GM12878 (cell line): ENCODE results near the gene OR11L1. TPM values are rescaled to one million over a fixed set of nuclear protein-coding genes. Genes with fewer than 3 reads are reported as not detected.

Experiments
- ATAC-seq: fragments of 200-7000 bp; cut with Tn5 transposase; 3 replicates; pipeline ENCODE4 v1.9.1; 2020; ENCODE audit warnings: mild to moderate bottlenecking, moderate library complexity
- BruUV-seq: library from RNA; stranded (reverse); fragments of 400-500 nt; replicated peaks from 2 replicates; lab custom pipeline; 2021; lab: Mats Ljungman, UMichigan
- CTCF ChIA-PET: fragments of 300-600 bp; sonication (Branson Sonifier 250); formaldehyde crosslinking; extraction: SDS; loops from one replicate; lab custom pipeline; 2021; ENCODE audit warnings: inconsistent platforms; lab: Yijun Ruan, JAX
- POLR2A ChIA-PET: fragments of 350-600 bp; formaldehyde crosslinking; extraction: SDS; loops from one replicate; lab custom pipeline; 2021; ENCODE audit warnings: inconsistent platforms; lab: Charles Lee
- RAD21 ChIA-PET: fragments of 300-600 bp; sonication (Branson Sonifier 250); formaldehyde crosslinking; loops from one replicate; lab custom pipeline; 2023; ENCODE audit warnings: antibody characterized with exemption; ENCODE audit not compliant: unreplicated experiment; lab: Charles Lee
- SMC1A ChIA-PET: fragments of 300-600 bp; sonication (Branson Sonifier 250); formaldehyde crosslinking; loops from one replicate; lab custom pipeline; 2023; ENCODE audit not compliant: unreplicated experiment, uncharacterized antibody; lab: Charles Lee
- DNase-seq: peaks from one replicate; pipeline ENCODE4 v3.0.0-alpha.2; 2011; ENCODE audit warnings: low read depth, low spot score
- FAIRE-seq: peaks from 3 replicates; lab custom pipeline; 2011; peaks lifted over from hg19 to GRCh38; lab: Jason Lieb, UNC
- H2AFZ ChIP-seq: 2 replicates; pipeline ENCODE4 v1.6.0; 2011; ENCODE audit warnings: low read depth, low read length, control low read depth; ENCODE audit not compliant: control insufficient read depth
- H3K27ac ChIP-seq: 2 replicates; pipeline ENCODE4 v1.5.1; 2011; ENCODE audit warnings: control low read depth; ENCODE audit not compliant: control insufficient read depth, insufficient read depth
- H3K27me3 ChIP-seq, 2 experiments: replicated peaks in 1 of 2; 2 replicates each; pipeline versions ENCODE4 v1.6.0 to v1.6.1; 2011; ENCODE audit warnings: low read length in 1 of 2; ENCODE audit not compliant: control insufficient read depth in 2 of 2, insufficient read depth in 2 of 2
- H3K36me3 ChIP-seq, 2 experiments: 2 replicates each; pipeline ENCODE4 v1.5.1; 2011; ENCODE audit warnings: low read length in 1 of 2; ENCODE audit not compliant: control insufficient read depth in 2 of 2, insufficient read depth in 2 of 2
- H3K4me1 ChIP-seq: 2 replicates; pipeline ENCODE4 v1.6.1; 2011; ENCODE audit warnings: mild to moderate bottlenecking, low read length, moderate library complexity, mixed read lengths; ENCODE audit not compliant: control insufficient read depth, insufficient read depth
- H3K4me2 ChIP-seq: 2 replicates; pipeline ENCODE4 v1.6.0; 2011; ENCODE audit warnings: control low read depth; ENCODE audit not compliant: control insufficient read depth, insufficient read depth
- H3K4me3 ChIP-seq: fragments of 200-600 bp; sonication (generic); 2 replicates; pipeline ENCODE4 v1.5.1; 2016
- H3K79me2 ChIP-seq: 2 replicates; pipeline ENCODE4 v1.6.0; 2011; ENCODE audit warnings: low read length; ENCODE audit not compliant: control insufficient read depth, insufficient read depth
- H3K9ac ChIP-seq: 2 replicates; pipeline ENCODE4 v1.8.0; 2011; ENCODE audit warnings: low read length, control low read depth, mixed read lengths; ENCODE audit not compliant: control insufficient read depth, insufficient read depth
- H3K9me3 ChIP-seq: replicated peaks from 3 replicates; pipeline ENCODE4 v1.5.1; 2011; ENCODE audit warnings: mild to moderate bottlenecking, low read length; ENCODE audit not compliant: control insufficient read depth, insufficient read depth
- H4K20me1 ChIP-seq: 2 replicates; pipeline ENCODE4 v1.6.0; 2011; ENCODE audit not compliant: control insufficient read depth, insufficient read depth
- BMI1 ChIP-seq: fragments of 450-650 bp; IDR thresholded peaks from 2 replicates; pipeline ENCODE4 v1.6.1; 2016; ENCODE audit warnings: mild to moderate bottlenecking, moderate library complexity, borderline replicate concordance
- EED ChIP-seq: sonication (generic); IDR thresholded peaks from 2 replicates; pipeline ENCODE4 v1.6.1; 2016; ENCODE audit warnings: antibody characterized with exemption, low read depth
- KAT2A ChIP-seq: conservative IDR thresholded peaks from 2 replicates; pipeline ENCODE4 v1.6.1; 2011; ENCODE audit warnings: low read depth, low read length; ENCODE audit not compliant: control insufficient read depth
- MTA3 ChIP-seq: IDR thresholded peaks from 2 replicates; pipeline ENCODE4 v1.6.1; 2012; ENCODE audit warnings: low read length, inconsistent platforms, borderline replicate concordance
- NFIC ChIP-seq: IDR thresholded peaks from 2 replicates; pipeline ENCODE4 v1.6.1; 2012; ENCODE audit warnings: low read depth, mild to moderate bottlenecking, inconsistent platforms, low read length, moderate library complexity
- NRF1 ChIP-seq: conservative IDR thresholded peaks from 2 replicates; pipeline ENCODE4 v1.6.1; 2011; ENCODE audit warnings: mild to moderate bottlenecking, low read depth, low read length, improper control_type of control experiment
- POLR2AphosphoS5 ChIP-seq: IDR thresholded peaks from 2 replicates; pipeline ENCODE4 v1.6.1; 2011; ENCODE audit warnings: mild to moderate bottlenecking, low read length, inconsistent platforms
- SREBF2 ChIP-seq: IDR thresholded peaks from 2 replicates; pipeline ENCODE4 v1.6.1; 2012; ENCODE audit warnings: mild to moderate bottlenecking, low read length
- WGBS: methylation state at CpG from one replicate; pipeline ENCODE4 v1.1.6; 2016; ENCODE audit warnings: low lambda C conversion rate; ENCODE audit not compliant: insufficient replicate concordance, insufficient coverage; ENCODE audit errors: missing lambda C conversion rate; 5-methylcytosine and 5-hydroxymethylcytosine counted together
- in situ Hi-C: fragments of 300-500 bp; cut with MboI; formaldehyde crosslinking; loops from 9 replicates; pipeline ENCODE4 v1.14.3; 2018; ENCODE audit warnings: mixed read lengths
- intact Hi-C: fragments of 100-400 bp; cut with micrococcal nuclease; formaldehyde crosslinking; loops from one replicate; pipeline ENCODE4 v1.14.2; 2022; ENCODE audit not compliant: unreplicated experiment
- polyA plus RNA-seq, 11 experiments: library from polyadenylated mRNA; depleted of rRNA in 4 of 11; unstranded in 6 of 11; stranded (reverse) in 5 of 11; fragments of >200 nt; fragmentation: Nextera tagmentation in 4 of 11; fragmentation: Illumina TruSeq in 1 of 11; extraction: Ambion mirVana in 4 of 11; extraction: Trizol in 1 of 11; gene quantifications; 1 replicate in 1 of 11; 2 replicates in 10 of 11; pipeline versions ENCODE4 v1.2.1 to v1.2.3, GENCODE V29; 2011 to 2016; ENCODE audit warnings: inconsistent platforms in 2 of 11, missing spikeins in 2 of 11, low read depth in 1 of 11
- total RNA-seq, 4 experiments: library from RNA; depleted of rRNA in 3 of 4; stranded (reverse); fragments of >200 nt in 3 of 4; fragmentation: Illumina TruSeq in 1 of 4; extraction: Trizol in 1 of 4; gene quantifications; 2 replicates each; pipeline versions ENCODE4 v1.2.1 to v1.2.3, GENCODE V29; 2013 to 2021
- TF ChIP-seq, protein P1 (sequence below), 3 experiments: IDR thresholded peaks in 2 of 3; conservative IDR thresholded peaks in 1 of 3; 2 replicates each; pipeline ENCODE4 v1.5.1; 2011; ENCODE audit warnings: low read depth in 3 of 3, low read length in 3 of 3, mild to moderate bottlenecking in 3 of 3, control low read depth in 2 of 3, moderate library complexity in 2 of 3, inconsistent platforms in 1 of 3, mixed read lengths in 1 of 3; ENCODE audit not compliant: control insufficient read depth in 2 of 3, insufficient read depth in 1 of 3; ENCODE audit errors: extremely low read depth in 1 of 3
- TF ChIP-seq, protein P2 (sequence below): IDR thresholded peaks from 2 replicates; pipeline ENCODE4 v1.6.1; 2012; ENCODE audit warnings: improper control_type of control experiment, low read depth, low read length; ENCODE audit not compliant: insufficient replicate concordance
- TF ChIP-seq, protein P3 (sequence below): fragments of 150-350 bp; IDR thresholded peaks from 2 replicates; pipeline ENCODE4 v1.6.1; 2016; ENCODE audit warnings: low read depth, low read length

The OR11L1 gene
- total and polyA plus RNA-seq, 10 of the 15 experiments (the other 5 are each of a cell fraction or from before 2014, with no cell fraction given): not detected

DNA sequence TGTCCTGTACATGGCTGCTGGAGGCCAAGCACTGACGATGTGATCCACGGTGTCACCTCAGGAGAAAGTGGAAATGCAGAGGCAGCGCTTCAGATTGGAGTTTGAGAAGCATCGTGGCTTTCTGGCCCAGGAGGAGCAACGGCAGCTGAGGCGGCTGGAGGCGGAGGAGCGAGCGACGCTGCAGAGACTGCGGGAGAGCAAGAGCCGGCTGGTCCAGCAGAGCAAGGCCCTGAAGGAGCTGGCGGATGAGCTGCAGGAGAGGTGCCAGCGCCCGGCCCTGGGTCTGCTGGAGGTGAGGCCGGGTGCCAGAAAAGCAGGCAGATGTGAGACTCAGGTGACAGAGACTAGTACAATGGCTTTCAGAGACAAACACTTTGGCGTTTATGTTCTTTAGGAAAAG is 22.9 kb upstream of the OR11L1 start:
- no peak for FAIRE-seq
- SMC1A ChIA-PET: no interaction called here
- POLR2A ChIA-PET: no interaction called here
- no peak for DNase-seq
- H3K9ac ChIP-seq: no peak overlapping the region
- WGBS: 53% methylated on average over 17 of the region's 17 CpGs
- no peak for ATAC-seq
- H3K36me3 ChIP-seq: no peaks in the 10 kb centered on the region
- H3K4me3 ChIP-seq: no peak overlapping the region
- H4K20me1 ChIP-seq: no peaks in the 10 kb centered on the region
- no peaks in the 10 kb centered on the region for H3K4me1 ChIP-seq
- BruUV-seq: no TSS peak
- CTCF ChIA-PET: no interaction called here
- H3K27me3 ChIP-seq: no peaks in the 10 kb centered on the region
- H3K9me3 ChIP-seq: no peaks in the 10 kb centered on the region
- no peak overlapping the region for H3K4me2 ChIP-seq
- H3K79me2 ChIP-seq: no peaks in the 10 kb centered on the region
- no peak overlapping the region for H2AFZ ChIP-seq
- intact Hi-C loops (no loop called here), in situ Hi-C loops (no loop called here)
- RAD21 ChIA-PET: no interaction called here
- no peak overlapping the region for H3K27ac ChIP-seq
- TF ChIP-seq NFIC: no peak
- TF ChIP-seq, protein P1, sequence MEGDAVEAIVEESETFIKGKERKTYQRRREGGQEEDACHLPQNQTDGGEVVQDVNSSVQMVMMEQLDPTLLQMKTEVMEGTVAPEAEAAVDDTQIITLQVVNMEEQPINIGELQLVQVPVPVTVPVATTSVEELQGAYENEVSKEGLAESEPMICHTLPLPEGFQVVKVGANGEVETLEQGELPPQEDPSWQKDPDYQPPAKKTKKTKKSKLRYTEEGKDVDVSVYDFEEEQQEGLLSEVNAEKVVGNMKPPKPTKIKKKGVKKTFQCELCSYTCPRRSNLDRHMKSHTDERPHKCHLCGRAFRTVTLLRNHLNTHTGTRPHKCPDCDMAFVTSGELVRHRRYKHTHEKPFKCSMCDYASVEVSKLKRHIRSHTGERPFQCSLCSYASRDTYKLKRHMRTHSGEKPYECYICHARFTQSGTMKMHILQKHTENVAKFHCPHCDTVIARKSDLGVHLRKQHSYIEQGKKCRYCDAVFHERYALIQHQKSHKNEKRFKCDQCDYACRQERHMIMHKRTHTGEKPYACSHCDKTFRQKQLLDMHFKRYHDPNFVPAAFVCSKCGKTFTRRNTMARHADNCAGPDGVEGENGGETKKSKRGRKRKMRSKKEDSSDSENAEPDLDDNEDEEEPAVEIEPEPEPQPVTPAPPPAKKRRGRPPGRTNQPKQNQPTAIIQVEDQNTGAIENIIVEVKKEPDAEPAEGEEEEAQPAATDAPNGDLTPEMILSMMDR (IDR thresholded peaks at IDR 0.05 in 2 of 3, conservative IDR thresholded peaks at IDR 0.05 in 1 of 3; ENCODE audit: control insufficient read depth in 2 of 3, extremely low read depth in 1 of 3, insufficient read depth in 1 of 3, low read depth in 3 of 3, low read length in 3 of 3): no peak
- no peak for TF ChIP-seq EED
- TF ChIP-seq POLR2AphosphoS5: no peak
- TF ChIP-seq, protein P2, sequence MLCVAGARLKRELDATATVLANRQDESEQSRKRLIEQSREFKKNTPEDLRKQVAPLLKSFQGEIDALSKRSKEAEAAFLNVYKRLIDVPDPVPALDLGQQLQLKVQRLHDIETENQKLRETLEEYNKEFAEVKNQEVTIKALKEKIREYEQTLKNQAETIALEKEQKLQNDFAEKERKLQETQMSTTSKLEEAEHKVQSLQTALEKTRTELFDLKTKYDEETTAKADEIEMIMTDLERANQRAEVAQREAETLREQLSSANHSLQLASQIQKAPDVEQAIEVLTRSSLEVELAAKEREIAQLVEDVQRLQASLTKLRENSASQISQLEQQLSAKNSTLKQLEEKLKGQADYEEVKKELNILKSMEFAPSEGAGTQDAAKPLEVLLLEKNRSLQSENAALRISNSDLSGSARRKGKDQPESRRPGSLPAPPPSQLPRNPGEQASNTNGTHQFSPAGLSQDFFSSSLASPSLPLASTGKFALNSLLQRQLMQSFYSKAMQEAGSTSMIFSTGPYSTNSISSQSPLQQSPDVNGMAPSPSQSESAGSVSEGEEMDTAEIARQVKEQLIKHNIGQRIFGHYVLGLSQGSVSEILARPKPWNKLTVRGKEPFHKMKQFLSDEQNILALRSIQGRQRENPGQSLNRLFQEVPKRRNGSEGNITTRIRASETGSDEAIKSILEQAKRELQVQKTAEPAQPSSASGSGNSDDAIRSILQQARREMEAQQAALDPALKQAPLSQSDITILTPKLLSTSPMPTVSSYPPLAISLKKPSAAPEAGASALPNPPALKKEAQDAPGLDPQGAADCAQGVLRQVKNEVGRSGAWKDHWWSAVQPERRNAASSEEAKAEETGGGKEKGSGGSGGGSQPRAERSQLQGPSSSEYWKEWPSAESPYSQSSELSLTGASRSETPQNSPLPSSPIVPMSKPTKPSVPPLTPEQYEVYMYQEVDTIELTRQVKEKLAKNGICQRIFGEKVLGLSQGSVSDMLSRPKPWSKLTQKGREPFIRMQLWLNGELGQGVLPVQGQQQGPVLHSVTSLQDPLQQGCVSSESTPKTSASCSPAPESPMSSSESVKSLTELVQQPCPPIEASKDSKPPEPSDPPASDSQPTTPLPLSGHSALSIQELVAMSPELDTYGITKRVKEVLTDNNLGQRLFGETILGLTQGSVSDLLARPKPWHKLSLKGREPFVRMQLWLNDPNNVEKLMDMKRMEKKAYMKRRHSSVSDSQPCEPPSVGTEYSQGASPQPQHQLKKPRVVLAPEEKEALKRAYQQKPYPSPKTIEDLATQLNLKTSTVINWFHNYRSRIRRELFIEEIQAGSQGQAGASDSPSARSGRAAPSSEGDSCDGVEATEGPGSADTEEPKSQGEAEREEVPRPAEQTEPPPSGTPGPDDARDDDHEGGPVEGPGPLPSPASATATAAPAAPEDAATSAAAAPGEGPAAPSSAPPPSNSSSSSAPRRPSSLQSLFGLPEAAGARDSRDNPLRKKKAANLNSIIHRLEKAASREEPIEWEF: no peak
- TF ChIP-seq, protein P3, sequence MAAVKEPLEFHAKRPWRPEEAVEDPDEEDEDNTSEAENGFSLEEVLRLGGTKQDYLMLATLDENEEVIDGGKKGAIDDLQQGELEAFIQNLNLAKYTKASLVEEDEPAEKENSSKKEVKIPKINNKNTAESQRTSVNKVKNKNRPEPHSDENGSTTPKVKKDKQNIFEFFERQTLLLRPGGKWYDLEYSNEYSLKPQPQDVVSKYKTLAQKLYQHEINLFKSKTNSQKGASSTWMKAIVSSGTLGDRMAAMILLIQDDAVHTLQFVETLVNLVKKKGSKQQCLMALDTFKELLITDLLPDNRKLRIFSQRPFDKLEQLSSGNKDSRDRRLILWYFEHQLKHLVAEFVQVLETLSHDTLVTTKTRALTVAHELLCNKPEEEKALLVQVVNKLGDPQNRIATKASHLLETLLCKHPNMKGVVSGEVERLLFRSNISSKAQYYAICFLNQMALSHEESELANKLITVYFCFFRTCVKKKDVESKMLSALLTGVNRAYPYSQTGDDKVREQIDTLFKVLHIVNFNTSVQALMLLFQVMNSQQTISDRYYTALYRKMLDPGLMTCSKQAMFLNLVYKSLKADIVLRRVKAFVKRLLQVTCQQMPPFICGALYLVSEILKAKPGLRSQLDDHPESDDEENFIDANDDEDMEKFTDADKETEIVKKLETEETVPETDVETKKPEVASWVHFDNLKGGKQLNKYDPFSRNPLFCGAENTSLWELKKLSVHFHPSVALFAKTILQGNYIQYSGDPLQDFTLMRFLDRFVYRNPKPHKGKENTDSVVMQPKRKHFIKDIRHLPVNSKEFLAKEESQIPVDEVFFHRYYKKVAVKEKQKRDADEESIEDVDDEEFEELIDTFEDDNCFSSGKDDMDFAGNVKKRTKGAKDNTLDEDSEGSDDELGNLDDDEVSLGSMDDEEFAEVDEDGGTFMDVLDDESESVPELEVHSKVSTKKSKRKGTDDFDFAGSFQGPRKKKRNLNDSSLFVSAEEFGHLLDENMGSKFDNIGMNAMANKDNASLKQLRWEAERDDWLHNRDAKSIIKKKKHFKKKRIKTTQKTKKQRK: no peak
- no peak for TF ChIP-seq SREBF2
- TF ChIP-seq MTA3: no peak
- TF ChIP-seq NRF1: no peak
- TF ChIP-seq BMI1: no peak
- no peak for TF ChIP-seq KAT2A
